IMR-90 (cell line): ENCODE measurements around the gene RPS6KA4.

ENCODE experiments used
- CEBPB ChIP-seq: IDR thresholded peaks from 2 replicates; pipeline ENCODE4 v1.6.1; 2012; ENCODE audit warnings: low read depth, low read length, improper control_type of control experiment
- CHD1 ChIP-seq: IDR thresholded peaks from 2 replicates; pipeline ENCODE4 v1.6.1; 2012; ENCODE audit warnings: low read depth, low read length, improper control_type of control experiment
- MAFK ChIP-seq: IDR thresholded peaks from 2 replicates; pipeline ENCODE4 v1.6.1; 2012; ENCODE audit warnings: low read depth, low read length, improper control_type of control experiment
- MAZ ChIP-seq: IDR thresholded peaks from 2 replicates; pipeline ENCODE4 v1.6.1; 2012; ENCODE audit warnings: low read depth, mild to moderate bottlenecking, low read length, improper control_type of control experiment, moderate library complexity, borderline replicate concordance
- MXI1 ChIP-seq: IDR thresholded peaks from 2 replicates; pipeline ENCODE4 v1.6.1; 2012; ENCODE audit warnings: low read depth, mild to moderate bottlenecking, low read length, moderate library complexity, borderline replicate concordance
- NFE2L2 ChIP-seq: fragments of 150-350 bp; IDR thresholded peaks from 2 replicates; pipeline ENCODE4 v1.6.1; 2016; ENCODE audit warnings: low read depth, mild to moderate bottlenecking, low read length
- POLR2A ChIP-seq: IDR thresholded peaks from 2 replicates; pipeline ENCODE4 v1.6.1; 2012; ENCODE audit warnings: mild to moderate bottlenecking, low read depth, low read length
- RAD21 ChIP-seq: IDR thresholded peaks from 2 replicates; pipeline ENCODE4 v1.6.1; 2012; ENCODE audit warnings: low read length, improper control_type of control experiment
- RCOR1 ChIP-seq: IDR thresholded peaks from 2 replicates; pipeline ENCODE4 v1.6.1; 2012; ENCODE audit warnings: mild to moderate bottlenecking, low read length, improper control_type of control experiment; ENCODE audit not compliant: insufficient replicate concordance
- RFX5 ChIP-seq: IDR thresholded peaks from 2 replicates; pipeline ENCODE4 v1.8.0; 2012; ENCODE audit warnings: low read depth, mild to moderate bottlenecking, low read length, moderate library complexity
- SMC3 ChIP-seq: fragments of 150-350 bp; IDR thresholded peaks from 2 replicates; pipeline ENCODE4 v1.6.1; 2016; ENCODE audit warnings: low read depth, mild to moderate bottlenecking, antibody characterized with exemption, low read length, moderate library complexity
- TF ChIP-seq, protein P1 (sequence below): conservative IDR thresholded peaks from 2 replicates; pipeline ENCODE4 v1.5.1; 2012; ENCODE audit warnings: mild to moderate bottlenecking, low read depth, low read length, improper control_type of control experiment
- TF ChIP-seq, protein P2 (sequence below): fragments of 150-350 bp; IDR thresholded peaks from 2 replicates; pipeline ENCODE4 v1.6.1; 2017; ENCODE audit warnings: mild to moderate bottlenecking, antibody characterized with exemption, low read length, low read depth
- TF ChIP-seq, protein P3 (sequence below): fragments of 150-350 bp; IDR thresholded peaks from 2 replicates; pipeline ENCODE4 v1.6.1; 2016; ENCODE audit warnings: low read depth, mild to moderate bottlenecking, low read length, moderate library complexity, borderline replicate concordance

- TF ChIP-seq, protein P1, sequence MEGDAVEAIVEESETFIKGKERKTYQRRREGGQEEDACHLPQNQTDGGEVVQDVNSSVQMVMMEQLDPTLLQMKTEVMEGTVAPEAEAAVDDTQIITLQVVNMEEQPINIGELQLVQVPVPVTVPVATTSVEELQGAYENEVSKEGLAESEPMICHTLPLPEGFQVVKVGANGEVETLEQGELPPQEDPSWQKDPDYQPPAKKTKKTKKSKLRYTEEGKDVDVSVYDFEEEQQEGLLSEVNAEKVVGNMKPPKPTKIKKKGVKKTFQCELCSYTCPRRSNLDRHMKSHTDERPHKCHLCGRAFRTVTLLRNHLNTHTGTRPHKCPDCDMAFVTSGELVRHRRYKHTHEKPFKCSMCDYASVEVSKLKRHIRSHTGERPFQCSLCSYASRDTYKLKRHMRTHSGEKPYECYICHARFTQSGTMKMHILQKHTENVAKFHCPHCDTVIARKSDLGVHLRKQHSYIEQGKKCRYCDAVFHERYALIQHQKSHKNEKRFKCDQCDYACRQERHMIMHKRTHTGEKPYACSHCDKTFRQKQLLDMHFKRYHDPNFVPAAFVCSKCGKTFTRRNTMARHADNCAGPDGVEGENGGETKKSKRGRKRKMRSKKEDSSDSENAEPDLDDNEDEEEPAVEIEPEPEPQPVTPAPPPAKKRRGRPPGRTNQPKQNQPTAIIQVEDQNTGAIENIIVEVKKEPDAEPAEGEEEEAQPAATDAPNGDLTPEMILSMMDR, result no peak
- no peak for TF ChIP-seq SMC3
- TF ChIP-seq POLR2A, result no peak
- TF ChIP-seq MXI1, result no peak
- TF ChIP-seq RCOR1, result no peak
- TF ChIP-seq MAZ, result no peak
- no peak for TF ChIP-seq RAD21
- TF ChIP-seq, protein P2, sequence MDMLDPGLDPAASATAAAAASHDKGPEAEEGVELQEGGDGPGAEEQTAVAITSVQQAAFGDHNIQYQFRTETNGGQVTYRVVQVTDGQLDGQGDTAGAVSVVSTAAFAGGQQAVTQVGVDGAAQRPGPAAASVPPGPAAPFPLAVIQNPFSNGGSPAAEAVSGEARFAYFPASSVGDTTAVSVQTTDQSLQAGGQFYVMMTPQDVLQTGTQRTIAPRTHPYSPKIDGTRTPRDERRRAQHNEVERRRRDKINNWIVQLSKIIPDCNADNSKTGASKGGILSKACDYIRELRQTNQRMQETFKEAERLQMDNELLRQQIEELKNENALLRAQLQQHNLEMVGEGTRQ, result no peak
- no peak for TF ChIP-seq NFE2L2
- no peak for TF ChIP-seq MAFK
- TF ChIP-seq, protein P3, sequence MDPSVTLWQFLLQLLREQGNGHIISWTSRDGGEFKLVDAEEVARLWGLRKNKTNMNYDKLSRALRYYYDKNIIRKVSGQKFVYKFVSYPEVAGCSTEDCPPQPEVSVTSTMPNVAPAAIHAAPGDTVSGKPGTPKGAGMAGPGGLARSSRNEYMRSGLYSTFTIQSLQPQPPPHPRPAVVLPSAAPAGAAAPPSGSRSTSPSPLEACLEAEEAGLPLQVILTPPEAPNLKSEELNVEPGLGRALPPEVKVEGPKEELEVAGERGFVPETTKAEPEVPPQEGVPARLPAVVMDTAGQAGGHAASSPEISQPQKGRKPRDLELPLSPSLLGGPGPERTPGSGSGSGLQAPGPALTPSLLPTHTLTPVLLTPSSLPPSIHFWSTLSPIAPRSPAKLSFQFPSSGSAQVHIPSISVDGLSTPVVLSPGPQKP, result no peak
- TF ChIP-seq RFX5, result no peak
- no peak for TF ChIP-seq CHD1
- TF ChIP-seq CEBPB, result no peak
Observed at GRCh38 chr11:64340671-64341335, 18.2 kb upstream of the RPS6KA4 start.
